HK-2 (cell line): ENCODE measurements around the gene PERP.

Experiments used
- DNase-seq: peaks from one replicate; pipeline ENCODE4 v3.0.0-alpha.2; 2018; ENCODE audit not compliant: unreplicated experiment

Gene PERP

GRCh38 chr6:138044972-138045371, 62.2 kb downstream of the PERP start:
- no peak for DNase-seq

- no peak for DNase-seq
Measured at GRCh38 chr6:138044458-138044857, 62.8 kb downstream of the PERP start.
